MCF 10A (cell line): ENCODE measurements around the gene MAP3K5. TPM values are rescaled to one million over a fixed set of nuclear protein-coding genes. Genes with fewer than 3 reads are reported as not detected.
A peak's percentile ranks its signal among the peaks of the same experiment; 100 is the strongest.

ENCODE experiments used
- BruUV-seq: library from RNA; stranded (reverse); fragments of 400-500 nt; replicated peaks from 2 replicates; lab custom pipeline; 2021; lab: Mats Ljungman, UMichigan
- CTCF ChIA-PET: fragments of 300-600 bp; sonication (Branson Sonifier 250); formaldehyde crosslinking; extraction: SDS; loops from one replicate; lab custom pipeline; 2021; ENCODE audit warnings: antibody characterized with exemption, inconsistent platforms; lab: Yijun Ruan, JAX
- POLR2A ChIA-PET: fragments of 300-600, 350-650 bp; sonication (Branson Sonifier 250); formaldehyde crosslinking; extraction: SDS; loops from one replicate; lab custom pipeline; 2020; ENCODE audit warnings: antibody characterized with exemption, inconsistent platforms; lab: Yijun Ruan, JAX
- DNase-seq: peaks from one replicate; pipeline ENCODE4 v3.0.0-alpha.2; 2018; ENCODE audit not compliant: unreplicated experiment
- H3K27ac Mint-ChIP-seq: one replicate; pipeline ENCODE4 v1.8.0; 2022; ENCODE audit warnings: mild to moderate bottlenecking, low read depth, mixed read lengths; ENCODE audit not compliant: unreplicated experiment
- H3K27me3 Mint-ChIP-seq: one replicate; pipeline ENCODE4 v1.8.0; 2022; ENCODE audit warnings: mixed read lengths; ENCODE audit not compliant: insufficient read depth, unreplicated experiment
- H3K36me3 Mint-ChIP-seq: one replicate; pipeline ENCODE4 v1.8.0; 2022; ENCODE audit warnings: mild to moderate bottlenecking, moderate library complexity, mixed read lengths; ENCODE audit not compliant: insufficient read depth, unreplicated experiment
- H3K4me1 Mint-ChIP-seq: one replicate; pipeline ENCODE4 v1.8.0; 2022; ENCODE audit warnings: mixed read lengths; ENCODE audit not compliant: insufficient read depth, unreplicated experiment
- H3K4me3 Mint-ChIP-seq: one replicate; pipeline ENCODE4 v1.8.0; 2022; ENCODE audit warnings: mild to moderate bottlenecking, moderate library complexity, mixed read lengths; ENCODE audit not compliant: unreplicated experiment
- H3K9me3 Mint-ChIP-seq: one replicate; pipeline ENCODE4 v1.8.0; 2022; ENCODE audit warnings: mixed read lengths; ENCODE audit not compliant: unreplicated experiment
- intact Hi-C: fragments of 100-400 bp; cut with micrococcal nuclease; formaldehyde crosslinking; loops from 2 replicates; pipeline ENCODE4 v1.14.1; 2022
- total RNA-seq: library from RNA; stranded (reverse); gene quantifications from 2 replicates; pipeline ENCODE4 v1.2.3, GENCODE V29; 2022
- TF ChIP-seq, protein P1 (sequence below): fragments of 200-600 bp; IDR thresholded peaks from one replicate; pipeline ENCODE4 v1.8.0; 2022; ENCODE audit warnings: antibody characterized with exemption, mild to moderate bottlenecking; ENCODE audit not compliant: unreplicated experiment

MAP3K5 gene
- total RNA-seq, 1 experiment from 2014 or later, result 8.4 TPM

DNA sequence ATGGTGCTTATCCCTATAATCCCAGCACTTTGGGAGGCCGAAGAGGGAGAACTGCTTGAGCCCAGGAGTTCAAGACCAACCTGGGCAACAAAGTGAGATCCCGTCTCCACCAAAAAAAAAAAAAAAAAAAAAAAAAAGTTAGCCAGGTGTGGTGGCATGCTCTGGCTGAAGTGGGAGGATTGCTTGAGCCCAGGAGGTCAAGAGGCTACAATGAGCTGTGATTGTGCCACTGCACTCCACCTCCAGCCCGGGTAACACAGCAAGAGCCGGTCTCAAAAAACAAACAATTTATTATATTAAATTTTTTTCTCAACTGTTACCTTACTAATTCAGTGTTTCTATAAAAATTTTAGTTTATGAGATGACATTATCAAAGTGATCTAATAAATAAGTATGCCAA is 156.7 kb downstream of the MAP3K5 start:
- no TSS peak for BruUV-seq
- DNase-seq, result no peak
- Mint-ChIP-seq H3K36me3 (peaks cover 25% of the 10 kb centered on the region), H3K4me1 (peaks cover 5% of the 10 kb centered on the region), H3K27me3 (no peaks in the 10 kb centered on the region), H3K9me3 (no peaks in the 10 kb centered on the region), H3K4me3 (no peak overlapping the region), H3K27ac (no peak overlapping the region)
- CTCF ChIA-PET, result interaction anchor here (1.5 to 3.0 kb wide), 2 partner anchors 8 to 157 kb away, joined by 8 to 21 read pairs; partner anchors contain the start of gene MAP3K5
- TF ChIP-seq, protein P1, sequence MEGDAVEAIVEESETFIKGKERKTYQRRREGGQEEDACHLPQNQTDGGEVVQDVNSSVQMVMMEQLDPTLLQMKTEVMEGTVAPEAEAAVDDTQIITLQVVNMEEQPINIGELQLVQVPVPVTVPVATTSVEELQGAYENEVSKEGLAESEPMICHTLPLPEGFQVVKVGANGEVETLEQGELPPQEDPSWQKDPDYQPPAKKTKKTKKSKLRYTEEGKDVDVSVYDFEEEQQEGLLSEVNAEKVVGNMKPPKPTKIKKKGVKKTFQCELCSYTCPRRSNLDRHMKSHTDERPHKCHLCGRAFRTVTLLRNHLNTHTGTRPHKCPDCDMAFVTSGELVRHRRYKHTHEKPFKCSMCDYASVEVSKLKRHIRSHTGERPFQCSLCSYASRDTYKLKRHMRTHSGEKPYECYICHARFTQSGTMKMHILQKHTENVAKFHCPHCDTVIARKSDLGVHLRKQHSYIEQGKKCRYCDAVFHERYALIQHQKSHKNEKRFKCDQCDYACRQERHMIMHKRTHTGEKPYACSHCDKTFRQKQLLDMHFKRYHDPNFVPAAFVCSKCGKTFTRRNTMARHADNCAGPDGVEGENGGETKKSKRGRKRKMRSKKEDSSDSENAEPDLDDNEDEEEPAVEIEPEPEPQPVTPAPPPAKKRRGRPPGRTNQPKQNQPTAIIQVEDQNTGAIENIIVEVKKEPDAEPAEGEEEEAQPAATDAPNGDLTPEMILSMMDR, result no peak
- intact Hi-C loops, result no loop called here
- POLR2A ChIA-PET, result interaction anchor here (0.6 to 0.9 kb wide), 3 partner anchors 155 to 378 kb away, joined by 3 to 4 read pairs (median 3); partner anchors contain the start of gene MAP3K5

DNA sequence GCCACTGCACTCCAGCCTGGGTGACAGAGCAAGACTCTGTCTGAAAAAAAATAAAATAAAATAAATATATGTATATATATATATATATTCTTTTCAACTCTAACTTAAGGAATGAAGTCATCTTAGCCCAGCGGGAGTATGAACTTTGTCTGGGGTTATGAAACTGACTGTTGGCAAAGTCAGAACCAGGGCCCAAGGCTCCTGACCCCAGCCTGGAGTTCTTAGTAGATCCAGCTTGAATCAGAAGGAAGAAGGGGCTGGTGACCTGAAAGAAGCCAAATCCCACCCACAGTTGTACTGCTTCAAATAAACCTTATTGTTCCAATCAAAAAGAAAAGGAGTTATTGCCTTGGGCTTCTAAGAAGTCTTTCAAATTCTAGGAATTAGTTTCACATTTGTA is 158.9 kb downstream of the MAP3K5 start:
- Mint-ChIP-seq H3K4me1 (no peaks in the 10 kb centered on the region), H3K4me3 (no peak overlapping the region), H3K36me3 (peaks cover 37% of the 10 kb centered on the region), H3K9me3 (no peaks in the 10 kb centered on the region), H3K27ac (no peak overlapping the region), H3K27me3 (no peaks in the 10 kb centered on the region)
- no peak for DNase-seq
- BruUV-seq, result no TSS peak
- intact Hi-C loops, result no loop called here
- TF ChIP-seq, protein P1, result no peak
- POLR2A ChIA-PET, result interaction anchor here (0.8 kb wide), 1 partner anchor 44 kb away, joined by 3 read pairs; no protein-coding TSS in a partner anchor
- CTCF ChIA-PET, result interaction anchor here (1.0 to 3.0 kb wide), 2 partner anchors 11 to 155 kb away, joined by 4 to 21 read pairs; no protein-coding TSS in a partner anchor

DNA sequence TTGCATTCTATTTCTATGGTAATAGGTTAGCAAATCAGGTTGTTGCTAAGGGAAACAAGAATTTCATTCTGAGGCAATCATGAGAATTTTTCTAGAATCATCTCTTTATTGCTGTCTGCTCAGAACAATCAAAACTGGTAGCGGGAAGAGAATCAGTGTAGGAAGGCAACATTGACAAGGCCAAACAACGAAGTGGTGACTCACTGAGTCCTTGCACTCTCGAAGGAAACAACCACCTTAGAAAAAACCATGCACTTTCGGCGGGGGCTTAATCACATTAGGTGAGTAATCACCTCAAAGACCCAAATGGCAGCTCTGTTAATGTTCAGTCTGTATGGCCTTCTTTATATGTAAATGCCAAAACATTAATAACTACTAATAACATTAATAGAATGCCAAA is 163.3 kb downstream of the MAP3K5 start:
- peaks cover 16% of the 10 kb centered on the region for H3K36me3 Mint-ChIP-seq
- no peak overlapping the region for H3K4me3 Mint-ChIP-seq
- no peaks in the 10 kb centered on the region for H3K9me3 Mint-ChIP-seq
- H3K27ac Mint-ChIP-seq, result peak overlapping the region; percentile 39
- no peaks in the 10 kb centered on the region for H3K27me3 Mint-ChIP-seq
- ChIA-PET CTCF (interaction anchor here (2.1 to 4.2 kb wide), 3 partner anchors 15 to 163 kb away, joined by 9 to 26 read pairs (median 22); partner anchors contain the start of gene MAP3K5), POLR2A (interaction anchor here (1.2 kb wide), 1 partner anchor 8 kb away, joined by 5 read pairs; no protein-coding TSS in a partner anchor)
- intact Hi-C loops, result no loop called here
- TF ChIP-seq, protein P1, result no peak
- no peaks in the 10 kb centered on the region for H3K4me1 Mint-ChIP-seq
- no TSS peak for BruUV-seq
- DNase-seq, result peak; percentile 46

DNA sequence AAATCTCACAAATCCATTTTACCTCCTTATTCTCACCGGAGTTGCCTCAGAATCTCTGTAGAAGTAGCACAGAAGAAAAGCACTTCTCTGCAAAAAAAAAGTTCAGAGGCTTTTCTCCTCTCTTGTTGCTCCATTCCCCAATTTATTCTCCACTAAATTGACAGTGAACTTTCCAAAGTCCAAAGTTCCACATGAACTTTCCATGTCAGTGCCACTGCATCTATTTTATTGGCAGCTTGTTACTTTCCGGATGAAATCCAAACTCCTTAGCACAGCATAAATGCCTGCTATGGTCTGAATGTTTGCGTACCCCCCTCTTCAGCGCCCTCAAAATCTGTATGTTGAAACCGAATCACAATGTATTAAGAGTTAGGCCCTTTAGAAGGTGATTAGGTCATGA is 165.1 kb downstream of the MAP3K5 start:
- Mint-ChIP-seq H3K36me3 (peaks cover 16% of the 10 kb centered on the region), H3K4me3 (no peak overlapping the region), H3K27me3 (no peaks in the 10 kb centered on the region), H3K9me3 (no peaks in the 10 kb centered on the region), H3K4me1 (no peaks in the 10 kb centered on the region), H3K27ac (peak overlapping the region; percentile 68)
- TF ChIP-seq, protein P1, result no peak
- intact Hi-C loops, result no loop called here
- DNase-seq, result no peak
- no TSS peak for BruUV-seq
- ChIA-PET CTCF (interaction anchor here (0.6 to 4.2 kb wide), 4 partner anchors 12 to 89 kb away, joined by 3 to 26 read pairs (median 4); no protein-coding TSS in a partner anchor), POLR2A (no interaction called here)
